GOT3 (cell line): ENCODE results near the gene FGG.

Experiments used
- DNase-seq: peaks from one replicate; lab custom pipeline; 2025; ENCODE audit warnings: mixed read lengths; lab: John Stamatoyannopoulos, UW

FGG gene

GRCh38 chr4:154612472-154613414, at the start of gene FGG:
Gene FGG, minus strand, starts transcription at chr4:154612656. Its CDS starts 47 bp downstream, at chr4:154612609.
- no peak for DNase-seq

DNA sequence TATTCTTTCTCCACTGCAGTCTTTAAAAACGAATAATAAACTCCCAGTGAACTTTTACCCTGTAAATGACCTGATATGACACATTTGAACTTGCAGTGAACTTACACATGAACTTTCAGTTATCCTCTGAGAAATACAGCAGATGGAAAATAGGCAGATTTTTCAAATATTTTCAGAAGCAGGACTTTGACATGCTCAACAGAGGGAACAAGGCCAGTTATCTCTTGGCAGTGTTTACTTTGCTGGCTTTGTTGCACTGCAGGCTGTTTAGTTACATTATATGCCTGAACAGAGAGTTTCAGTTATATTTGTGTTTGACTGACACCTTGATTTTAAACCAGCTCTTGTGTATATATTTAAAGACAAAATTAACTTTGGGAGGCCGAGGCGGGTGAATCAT, 47.6 kb upstream of the FGG start:
- no peak for DNase-seq

- DNase-seq, result no peak
Observed at GRCh38 chr4:154658680-154659405, 46.4 kb upstream of the FGG start.

DNA sequence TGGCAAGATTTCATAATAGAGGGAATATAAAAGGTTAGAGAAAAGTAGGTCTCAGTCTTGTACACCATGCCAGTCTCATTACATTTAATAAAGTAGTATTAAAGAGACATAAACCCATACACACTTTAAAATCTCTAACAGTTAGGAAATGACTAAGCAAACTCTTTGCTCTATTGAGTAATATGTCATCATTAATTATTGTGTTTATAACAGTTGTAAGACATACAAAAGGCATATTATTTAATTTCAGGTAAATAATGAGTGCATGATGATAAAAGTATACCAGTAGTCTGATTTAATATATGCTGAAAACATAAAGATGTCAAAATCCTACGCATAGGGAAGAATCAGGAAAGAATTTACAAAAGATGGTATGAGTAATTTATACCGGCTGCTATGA, 31.0 kb upstream of the FGG start:
- DNase-seq, result no peak

DNA sequence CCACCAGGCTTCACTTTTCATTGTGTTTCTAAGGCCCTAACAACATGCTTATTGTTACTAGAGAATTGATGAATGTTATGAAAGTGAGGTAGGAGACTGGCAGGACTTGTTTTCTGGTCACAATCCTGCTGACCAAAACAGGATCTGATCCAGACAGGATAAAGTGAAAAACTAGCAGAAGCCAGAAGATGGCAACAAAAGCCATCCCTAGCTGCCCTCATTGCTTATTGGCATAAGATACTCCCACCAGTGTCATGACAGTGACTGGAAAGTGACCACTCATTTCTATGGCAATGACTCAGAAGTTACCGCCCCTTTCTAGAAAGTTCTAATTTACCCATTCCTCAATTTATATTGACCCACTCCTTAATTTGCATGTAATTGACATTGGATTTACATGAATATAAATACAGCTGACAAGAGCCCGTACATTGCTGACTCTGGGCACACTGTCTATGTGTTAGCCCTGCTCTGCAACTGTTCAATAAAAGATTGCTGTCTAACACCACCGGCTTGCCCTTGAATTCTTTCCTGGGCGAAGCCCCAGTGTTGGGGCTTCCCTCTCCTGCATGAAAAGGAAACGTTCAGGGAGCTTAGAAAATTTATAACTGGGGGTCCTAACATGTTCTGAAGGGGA, 30.0 kb upstream of the FGG start:
- no peak for DNase-seq

DNA sequence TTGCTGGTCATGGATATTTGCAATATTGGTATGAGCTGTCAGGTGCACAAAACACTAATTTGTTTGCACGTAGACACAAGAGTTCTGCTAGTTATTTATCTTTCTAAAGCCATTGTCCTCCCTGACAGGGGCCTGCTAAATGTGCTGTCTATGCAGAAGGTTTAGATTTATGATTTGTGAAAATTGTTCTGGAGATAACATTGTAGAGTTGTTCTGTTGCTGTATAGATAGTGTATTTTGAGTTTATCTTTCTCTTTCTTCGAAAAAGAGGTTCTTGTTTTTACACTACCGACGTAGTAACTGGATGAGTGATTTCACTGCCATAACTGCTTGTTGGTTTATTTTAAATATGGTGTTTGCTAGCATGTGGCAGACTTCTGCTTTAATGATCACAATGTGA, 28.5 kb upstream of the FGG start:
- no peak for DNase-seq

GRCh38 chr4:154634058-154634457, 21.6 kb upstream of the FGG start:
- no peak for DNase-seq

- no peak for DNase-seq
Observed at GRCh38 chr4:154631828-154632227, 19.4 kb upstream of the FGG start.

DNA sequence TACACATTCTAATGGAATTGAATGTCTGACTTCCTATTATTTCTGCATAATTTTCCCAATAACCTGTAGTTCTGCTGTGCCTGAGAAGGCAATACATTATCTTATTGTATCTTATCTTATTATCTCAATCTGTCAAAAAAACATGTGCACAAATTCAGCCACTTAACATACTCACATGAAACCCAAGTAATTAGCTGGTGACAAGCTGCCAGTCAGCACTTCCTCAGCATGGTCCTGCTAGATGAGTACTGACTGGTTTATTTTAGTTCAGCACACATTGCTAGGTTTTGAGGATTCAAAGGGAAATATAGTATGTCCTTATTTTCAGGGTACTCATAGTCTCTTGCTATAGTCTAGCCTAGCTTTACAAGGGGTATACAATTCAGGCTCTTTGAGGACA, 17.9 kb upstream of the FGG start:
- no peak for DNase-seq

- DNase-seq, result no peak
Observed at GRCh38 chr4:154626793-154627484, 14.5 kb upstream of the FGG start.

DNA sequence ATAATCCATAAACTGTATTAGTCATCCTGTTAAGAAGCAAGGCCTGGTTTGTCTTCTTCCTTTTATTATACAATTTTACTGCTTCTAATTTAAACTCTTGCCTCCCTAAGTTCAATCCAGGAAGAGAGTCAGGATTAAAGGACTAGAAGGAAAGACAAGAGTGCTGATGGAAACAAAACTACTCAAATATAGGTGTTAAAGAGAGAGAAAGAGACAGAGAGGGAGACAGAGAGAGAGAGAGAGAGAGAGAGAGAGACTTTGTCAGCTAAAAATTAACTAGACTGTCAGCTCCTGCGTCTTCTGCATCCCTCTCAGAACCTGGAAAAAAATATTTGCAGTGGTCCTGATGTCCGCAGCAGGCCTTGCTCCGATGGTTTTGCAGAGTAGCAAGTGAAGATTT, 13.5 kb upstream of the FGG start:
- no peak for DNase-seq

- no peak for DNase-seq
Observed at GRCh38 chr4:154623995-154624394, 11.5 kb upstream of the FGG start.

DNA sequence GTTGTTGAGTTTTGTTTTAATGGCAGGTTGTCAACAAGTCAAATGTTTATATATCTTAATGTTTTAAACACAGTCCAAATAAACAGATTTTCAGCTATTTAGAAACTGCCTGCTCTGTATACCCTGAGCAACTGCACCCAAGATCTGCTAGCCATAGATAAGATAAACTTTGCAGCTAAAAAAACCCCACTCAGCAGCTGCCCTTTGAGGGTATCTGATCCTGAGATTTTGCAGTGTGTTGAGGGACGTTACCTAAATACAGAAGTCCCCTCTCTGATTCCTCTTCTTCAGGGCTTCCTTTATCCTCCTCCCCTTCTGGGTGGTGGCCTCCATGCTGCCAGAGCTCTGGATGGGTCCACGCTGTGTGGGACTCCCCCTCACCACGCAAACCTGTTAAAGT, 11.0 kb upstream of the FGG start:
- no peak for DNase-seq

GRCh38 chr4:154622598-154622997, 10.1 kb upstream of the FGG start:
- no peak for DNase-seq

- DNase-seq, result no peak
Observed at GRCh38 chr4:154620111-154620510, 7.7 kb upstream of the FGG start.

DNA sequence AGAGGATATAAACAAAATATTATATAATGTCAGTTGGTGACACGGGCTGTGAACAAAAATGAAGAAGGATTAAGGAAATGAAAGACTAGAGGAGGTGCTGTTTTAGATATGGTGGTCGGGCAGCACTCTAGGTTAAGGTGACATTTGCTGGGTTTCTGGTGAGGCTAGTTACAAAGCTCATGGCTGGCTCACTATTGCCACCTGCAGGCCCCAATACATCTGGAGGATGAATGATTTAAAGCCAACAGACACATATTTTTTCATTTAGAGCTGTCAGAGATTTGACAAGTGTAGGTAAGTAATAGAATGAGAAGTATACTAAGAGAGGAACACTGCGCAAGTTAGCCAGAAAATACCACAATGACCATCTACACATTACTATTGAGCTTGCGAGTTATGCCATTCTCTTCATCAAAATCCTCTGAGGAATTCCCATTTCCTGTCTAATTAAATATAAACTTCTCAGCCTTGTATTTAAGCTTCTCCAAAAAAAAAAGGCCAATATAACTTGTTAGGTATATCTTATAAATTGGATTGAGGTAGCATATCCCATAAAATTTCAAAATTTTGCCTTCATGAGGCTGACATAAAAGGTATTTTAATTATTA, 6.4 kb upstream of the FGG start:
- DNase-seq, result no peak

- DNase-seq, result no peak
Observed at GRCh38 chr4:154617820-154618317, 5.4 kb upstream of the FGG start.

- no peak for DNase-seq
Observed at GRCh38 chr4:154616731-154617130, 4.3 kb upstream of the FGG start.

DNA sequence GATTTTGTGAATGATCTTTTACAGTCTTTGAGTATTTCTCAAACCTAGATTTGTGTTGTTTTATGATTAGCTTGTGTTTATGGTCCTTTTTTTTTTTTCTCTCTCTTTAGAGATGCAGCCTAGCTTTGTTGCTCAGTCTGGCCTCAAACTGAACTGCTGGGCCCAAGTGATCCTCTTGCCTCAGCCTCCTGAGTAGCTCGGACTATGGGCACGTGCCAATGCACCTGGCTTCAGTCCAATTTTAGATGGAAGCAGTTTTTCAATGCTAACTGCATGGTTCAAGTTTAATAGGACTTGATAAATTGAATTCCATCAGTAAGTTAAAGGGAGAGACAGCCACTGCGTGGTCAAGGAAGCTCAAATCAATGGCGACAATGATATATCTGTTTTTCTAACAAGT, 3.8 kb upstream of the FGG start:
- DNase-seq, result no peak

- no peak for DNase-seq
Observed at GRCh38 chr4:154615211-154615610, 2.8 kb upstream of the FGG start.

DNA sequence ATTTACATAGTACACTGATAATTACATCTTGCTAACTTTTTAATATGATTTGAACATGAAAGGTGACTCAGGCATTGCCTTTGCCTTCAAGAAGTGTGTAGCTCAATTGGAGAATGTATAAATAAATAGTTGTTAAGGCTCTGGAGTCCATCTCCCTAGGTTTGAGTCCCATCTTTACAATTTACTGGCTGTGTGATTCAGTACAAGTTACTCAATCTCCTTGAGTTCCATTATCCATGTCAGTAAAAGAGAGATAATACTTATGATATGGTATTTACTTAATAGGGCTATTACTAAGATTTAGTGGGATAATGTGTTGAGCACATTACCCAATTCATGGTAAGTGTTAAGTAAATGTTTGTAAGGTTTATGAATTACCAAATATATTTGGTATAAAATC, 1.9 kb upstream of the FGG start:
- no peak for DNase-seq

GRCh38 chr4:154611833-154612232, 623 bp downstream of the FGG start:
- DNase-seq, result no peak
